K562 (cell line): ENCODE results near the gene CNR2. TPM values are rescaled to one million over a fixed set of nuclear protein-coding genes. Genes with fewer than 3 reads are reported as not detected.
A peak's percentile ranks its signal among the peaks of the same experiment; 100 is the strongest.

Experiments used
- ATAC-seq: fragments of 200-7000 bp; cut with Tn5 transposase; 3 replicates; pipeline ENCODE4 v1.9.1; 2020; ENCODE audit warnings: moderate library complexity
- BruUV-seq: library from RNA; stranded (reverse); fragments of 400-500 nt; replicated peaks from 2 replicates; lab custom pipeline; 2021; lab: Mats Ljungman, UMichigan
- CTCF ChIA-PET: fragments of 300-600 bp; formaldehyde crosslinking; extraction: SDS; loops from one replicate; lab custom pipeline; 2021; ENCODE audit warnings: low intra/inter-chr PET ratio; lab: Yijun Ruan, JAX
- POLR2A ChIA-PET: fragments of 300-600, 350-650 bp; sonication (Branson Sonifier 250); formaldehyde crosslinking; extraction: SDS; loops from one replicate; lab custom pipeline; 2021; ENCODE audit warnings: antibody characterized with exemption, inconsistent platforms; lab: Yijun Ruan, JAX
- DNase-seq, 4 experiments: peaks; one replicate each; pipeline versions ENCODE4 v3.0.0 to v3.0.0-alpha.2; 2011 to 2018; ENCODE audit warnings: low spot score in 3 of 4, mixed read lengths in 3 of 4; ENCODE audit errors: extremely low read depth in 1 of 4
- FAIRE-seq: peaks from 2 replicates; lab custom pipeline; 2011; peaks lifted over from hg19 to GRCh38; lab: Jason Lieb, UNC
- H2AFZ ChIP-seq: 2 replicates; pipeline ENCODE4 v1.6.0; 2011; ENCODE audit warnings: low read depth, low read length, control low read depth, inconsistent platforms
- H3K27ac ChIP-seq: fragments of 200-600 bp; 3 replicates; pipeline ENCODE4 v1.8.0; 2011; ENCODE audit warnings: low read depth, mild to moderate bottlenecking, control low read depth, inconsistent platforms, low read length, moderate library complexity, mixed read lengths; ENCODE audit errors: extremely low read depth
- H3K27me3 ChIP-seq, 2 experiments: fragments of 300-600 bp in 1 of 2; 2 replicates in 1 of 2; 3 replicates in 1 of 2; pipeline versions ENCODE4 v1.6.0 to v1.8.0; 2011; ENCODE audit warnings: inconsistent platforms in 2 of 2, low read length in 2 of 2, mild to moderate bottlenecking in 1 of 2, mixed read lengths in 1 of 2, moderate library complexity in 1 of 2; ENCODE audit not compliant: control insufficient read depth in 2 of 2, insufficient read depth in 2 of 2
- H3K36me3 ChIP-seq: fragments of 300-600 bp; 3 replicates; pipeline ENCODE4 v1.8.0; 2011; ENCODE audit warnings: mild to moderate bottlenecking, low read length, inconsistent platforms; ENCODE audit not compliant: control insufficient read depth, insufficient read depth
- H3K4me1 ChIP-seq, 2 experiments: fragments of 200-600 bp in 1 of 2; replicated peaks in 1 of 2; 2 replicates in 1 of 2; 3 replicates in 1 of 2; pipeline versions ENCODE4 v1.5.1 to v1.8.0; 2011; ENCODE audit warnings: inconsistent platforms in 2 of 2, low read length in 2 of 2, mild to moderate bottlenecking in 1 of 2, mixed read lengths in 1 of 2, moderate library complexity in 1 of 2; ENCODE audit not compliant: control insufficient read depth in 2 of 2, insufficient read depth in 2 of 2
- H3K4me2 ChIP-seq: 2 replicates; pipeline ENCODE4 v1.6.1; 2011; ENCODE audit warnings: low read length, control low read depth, inconsistent platforms, mixed read lengths; ENCODE audit not compliant: insufficient read depth
- H3K4me3 ChIP-seq: fragments of 200-600 bp; sonication (generic), shearing (Covaris generic); 2 replicates; pipeline ENCODE4 v1.5.1; 2016; ENCODE audit warnings: control low read depth, inconsistent platforms
- H3K79me2 ChIP-seq: fragments of 200-600 bp; 3 replicates; pipeline ENCODE4 v1.8.0; 2011; ENCODE audit warnings: low read length, inconsistent platforms; ENCODE audit not compliant: control insufficient read depth, insufficient read depth
- H3K9ac ChIP-seq, 2 experiments: 2 replicates each; pipeline versions ENCODE4 v1.6.0 to v1.6.1; 2011; ENCODE audit warnings: low read depth in 2 of 2, low read length in 2 of 2, control low read depth in 1 of 2, inconsistent platforms in 1 of 2, mild to moderate bottlenecking in 1 of 2, mixed read lengths in 1 of 2; ENCODE audit not compliant: insufficient read depth in 1 of 2
- H3K9me1 ChIP-seq: one replicate; pipeline ENCODE4 v1.6.0; 2011; ENCODE audit warnings: inconsistent platforms, mild to moderate bottlenecking, low read length, moderate library complexity; ENCODE audit not compliant: control insufficient read depth, insufficient read depth
- H3K9me3 ChIP-seq: replicated peaks from 2 replicates; pipeline ENCODE4 v1.5.1; 2011; ENCODE audit warnings: low read depth, low read length, inconsistent platforms; ENCODE audit not compliant: control insufficient read depth, insufficient read depth
- H4K20me1 ChIP-seq: replicated peaks from 2 replicates; pipeline ENCODE4 v1.6.1; 2011; ENCODE audit warnings: low read length, inconsistent platforms, mixed read lengths; ENCODE audit not compliant: control insufficient read depth, insufficient read depth
- BCOR ChIP-seq: fragments of 450-650 bp; IDR thresholded peaks from 2 replicates; pipeline ENCODE4 v1.6.1; 2016
- RBM25 ChIP-seq: fragments of 200-400 bp; formaldehyde crosslinking; IDR thresholded peaks from 2 replicates; pipeline ENCODE4 v1.6.1; 2018; ENCODE audit warnings: low read length, low read depth, moderate library complexity; ENCODE audit not compliant: severe bottlenecking
- ZFP36 ChIP-seq: fragments of 150-350 bp; IDR thresholded peaks from 2 replicates; pipeline ENCODE4 v1.6.1; 2018; ENCODE audit warnings: low read length, low read depth; ENCODE audit not compliant: partially characterized antibody
- ZNF436 ChIP-seq: fragments of 250-450, 450-650 bp; sonication (Bioruptor Pico); formaldehyde crosslinking; IDR thresholded peaks from 2 replicates; pipeline ENCODE4 v1.7.0; 2020; ENCODE audit warnings: mild to moderate bottlenecking
- WGBS: fragments of 100-300 bp; shearing (Covaris generic); methylation state at CpG from one replicate; pipeline ENCODE4 v1.1.6; 2016; ENCODE audit warnings: low coverage, mixed read lengths; ENCODE audit not compliant: insufficient coverage; ENCODE audit errors: missing lambda C conversion rate; 5-methylcytosine and 5-hydroxymethylcytosine counted together
- in situ Hi-C: fragments of 300-500 bp; cut with MboI; formaldehyde crosslinking; loops from 4 replicates; pipeline ENCODE4 v1.15.0; 2018; ENCODE audit warnings: inconsistent platforms, mixed read lengths
- intact Hi-C: fragments of 100-400 bp; cut with micrococcal nuclease; formaldehyde crosslinking; loops from 2 replicates; pipeline ENCODE4 v1.14.2; 2022
- polyA plus RNA-seq, 8 experiments: library from polyadenylated mRNA; depleted of rRNA in 4 of 8; stranded (reverse) in 5 of 8; unstranded in 3 of 8; fragments of >200 nt; fragmentation: Nextera tagmentation in 2 of 8; fragmentation: Illumina TruSeq in 1 of 8; extraction: Ambion mirVana in 2 of 8; extraction: Trizol in 1 of 8; gene quantifications; 2 replicates each; pipeline versions ENCODE4 v1.2.1 to v1.2.3, GENCODE V29; 2011 to 2014; ENCODE audit warnings: inconsistent platforms in 1 of 8, missing spikeins in 1 of 8
- total RNA-seq, 7 experiments: library from RNA; depleted of rRNA in 6 of 7; stranded (reverse); fragments of >200 nt in 6 of 7; fragmentation: Illumina TruSeq in 2 of 7; extraction: Trizol in 2 of 7; gene quantifications; 2 replicates each; pipeline versions ENCODE4 v1.2.1 to v1.2.3, GENCODE V29; 2011 to 2021; ENCODE audit warnings: low replicate concordance in 1 of 7
- TF ChIP-seq, protein P1 (sequence below): sonication (generic); formaldehyde crosslinking; IDR thresholded peaks from 2 replicates; pipeline ENCODE4 v1.9.0; 2022; ENCODE audit warnings: mild to moderate bottlenecking, missing genetic modification reagents
- TF ChIP-seq, protein P2 (sequence below): fragments of 250-450 bp; sonication (Bioruptor Pico); IDR thresholded peaks from 2 replicates; pipeline ENCODE4 v1.5.0; 2022; ENCODE audit warnings: mild to moderate bottlenecking

The CNR2 gene
- total and polyA plus RNA-seq, 9 of the 15 experiments (the other 6 are each of a cell fraction or from before 2014, with no cell fraction given) = not detected

DNA sequence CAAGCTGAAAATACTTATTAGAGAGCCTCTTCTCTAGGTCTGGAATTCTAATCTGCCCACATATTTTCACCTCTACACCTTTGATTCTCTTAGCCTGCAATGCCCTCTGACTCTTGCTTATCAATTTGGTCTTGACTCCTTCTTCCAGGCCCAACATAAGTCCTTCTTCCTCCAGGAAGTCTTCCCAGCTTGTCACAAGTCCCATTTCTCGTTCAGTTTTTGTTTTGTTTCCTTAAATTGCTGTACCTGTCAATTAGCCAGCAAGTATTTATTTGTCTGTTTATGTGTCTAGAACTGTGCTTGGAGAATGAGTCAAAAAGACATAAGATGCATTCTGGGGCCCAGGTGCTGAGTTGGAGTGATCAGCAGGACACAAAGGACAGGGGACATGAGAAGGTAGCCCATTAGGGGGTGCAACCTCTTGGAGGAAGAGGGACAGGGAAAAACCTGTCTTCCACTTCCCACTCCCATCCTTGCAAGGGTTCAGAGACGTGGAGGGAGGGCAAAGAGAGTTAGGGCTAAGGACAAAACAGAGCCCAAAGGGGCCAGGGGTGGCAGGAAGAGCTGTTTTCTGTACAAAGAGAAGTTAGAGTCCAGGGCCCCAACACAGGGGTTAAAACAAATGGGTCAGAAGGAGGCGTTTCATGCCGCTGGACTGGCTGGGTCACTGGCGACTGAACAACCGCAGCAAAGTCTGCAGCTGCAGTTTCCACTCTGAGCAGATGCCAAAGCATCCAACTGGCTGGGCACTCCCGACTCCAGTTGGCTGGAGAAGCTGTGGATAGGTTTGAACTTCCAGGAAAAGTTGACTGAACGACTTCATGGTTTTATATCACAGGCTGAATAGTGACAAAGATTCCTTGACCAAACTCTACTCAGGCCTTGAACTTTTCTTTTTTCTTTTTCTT is 10.7 kb upstream of the CNR2 start:
- POLR2A ChIA-PET = interaction anchor here (0.5 to 2.0 kb wide), 6 partner anchors 10 to 1603 kb away, joined by 3 to 5 read pairs (median 3); no protein-coding TSS in a partner anchor
- no peak for FAIRE-seq
- DNase-seq = peak in 1 of 4 experiments; percentile 10
- no peak overlapping the region for H3K4me3 ChIP-seq
- peaks cover 8 to 17% of the 10 kb centered on the region in 2 experiments for H3K4me1 ChIP-seq
- no TSS peak for BruUV-seq
- CTCF ChIA-PET = interaction anchor here (0.6 kb wide), 1 partner anchor 180 kb away, joined by 3 read pairs; no protein-coding TSS in a partner anchor
- peak overlapping the region; percentile 22; the same call in 1 of the 2 replicates for H2AFZ ChIP-seq
- no peak overlapping the region for H3K4me2 ChIP-seq
- in situ Hi-C loops = no loop called here
- no peaks in the 10 kb centered on the region for H3K79me2 ChIP-seq
- H3K36me3 ChIP-seq = no peaks in the 10 kb centered on the region
- intact Hi-C loops = no loop called here
- no peaks in the 10 kb centered on the region for H3K9me1 ChIP-seq
- WGBS = 47% methylated on average over 8 of the region's 8 CpGs
- TF ChIP-seq ZNF436 (CRISPR knock-in tag) (peak; percentile 53; the same call in 1 of the 2 replicates), RBM25 (peak; percentile 27), ZFP36 (peak; percentile 95), BCOR (peak; percentile 63)
- TF ChIP-seq, protein P1, sequence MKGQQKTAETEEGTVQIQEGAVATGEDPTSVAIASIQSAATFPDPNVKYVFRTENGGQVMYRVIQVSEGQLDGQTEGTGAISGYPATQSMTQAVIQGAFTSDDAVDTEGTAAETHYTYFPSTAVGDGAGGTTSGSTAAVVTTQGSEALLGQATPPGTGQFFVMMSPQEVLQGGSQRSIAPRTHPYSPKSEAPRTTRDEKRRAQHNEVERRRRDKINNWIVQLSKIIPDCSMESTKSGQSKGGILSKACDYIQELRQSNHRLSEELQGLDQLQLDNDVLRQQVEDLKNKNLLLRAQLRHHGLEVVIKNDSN (CRISPR knock-in tag) = no peak
- TF ChIP-seq, protein P2, sequence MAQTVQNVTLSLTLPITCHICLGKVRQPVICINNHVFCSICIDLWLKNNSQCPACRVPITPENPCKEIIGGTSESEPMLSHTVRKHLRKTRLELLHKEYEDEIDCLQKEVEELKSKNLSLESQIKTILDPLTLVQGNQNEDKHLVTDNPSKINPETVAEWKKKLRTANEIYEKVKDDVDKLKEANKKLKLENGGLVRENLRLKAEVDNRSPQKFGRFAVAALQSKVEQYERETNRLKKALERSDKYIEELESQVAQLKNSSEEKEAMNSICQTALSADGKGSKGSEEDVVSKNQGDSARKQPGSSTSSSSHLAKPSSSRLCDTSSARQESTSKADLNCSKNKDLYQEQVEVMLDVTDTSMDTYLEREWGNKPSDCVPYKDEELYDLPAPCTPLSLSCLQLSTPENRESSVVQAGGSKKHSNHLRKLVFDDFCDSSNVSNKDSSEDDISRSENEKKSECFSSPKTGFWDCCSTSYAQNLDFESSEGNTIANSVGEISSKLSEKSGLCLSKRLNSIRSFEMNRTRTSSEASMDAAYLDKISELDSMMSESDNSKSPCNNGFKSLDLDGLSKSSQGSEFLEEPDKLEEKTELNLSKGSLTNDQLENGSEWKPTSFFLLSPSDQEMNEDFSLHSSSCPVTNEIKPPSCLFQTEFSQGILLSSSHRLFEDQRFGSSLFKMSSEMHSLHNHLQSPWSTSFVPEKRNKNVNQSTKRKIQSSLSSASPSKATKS = no peak
- TF ChIP-seq, all 486 proteins: peak for 4
- H3K27me3 ChIP-seq = no peaks in the 10 kb centered on the region
- no peaks in the 10 kb centered on the region for H4K20me1 ChIP-seq
- ATAC-seq = no peak
- H3K9ac ChIP-seq = no peak overlapping the region
- no peak overlapping the region for H3K27ac ChIP-seq
- no peaks in the 10 kb centered on the region for H3K9me3 ChIP-seq
